Left lobe of liver (tissue), 2 donors: ENCODE results near the gene SLC8A3. TPM values are rescaled to one million over a fixed set of nuclear protein-coding genes. Genes with fewer than 3 reads are reported as not detected.

ENCODE experiments used
- ATAC-seq: fragments of 200-7000 bp; cut with Tn5 transposase; one replicate; pipeline ENCODE4 v1.9.1; 2020; ENCODE audit warnings: mild to moderate bottlenecking, moderate library complexity
- DNase-seq: peaks from one replicate; pipeline ENCODE4 v3.0.0-alpha.2; 2020; ENCODE audit warnings: low spot score
- total RNA-seq: library from RNA; stranded (reverse); gene quantifications from one replicate; pipeline ENCODE4 v1.2.1, GENCODE V29; 2021
- donor health status: DM: no; HTN: no; CAD: no; lungs with moderate emphysema.
- donor health status: DM: no; HTN: yes; CAD: no.

Gene SLC8A3
- total RNA-seq, 1 donor from 2014 or later, result 0.05 TPM

DNA sequence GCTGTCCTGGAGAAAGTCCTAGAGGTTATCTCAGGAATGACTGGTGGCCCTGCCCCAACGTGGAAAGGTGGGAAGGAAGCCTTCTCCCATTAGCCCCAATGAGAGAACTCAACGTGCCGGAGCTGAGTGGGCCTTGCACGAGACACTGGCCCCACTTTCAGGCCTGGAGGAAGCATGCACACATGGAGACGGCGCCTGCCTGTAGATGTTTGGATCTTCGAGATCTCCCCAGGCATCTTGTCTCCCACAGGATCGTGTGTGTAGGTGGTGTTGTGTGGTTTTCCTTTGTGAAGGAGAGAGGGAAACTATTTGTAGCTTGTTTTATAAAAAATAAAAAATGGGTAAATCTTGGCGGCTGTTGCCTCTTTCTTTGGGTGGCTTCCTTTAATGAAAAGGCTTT, 156.7 kb downstream of the SLC8A3 start:
- DNase-seq (no peak), ATAC-seq (no peak)

DNA sequence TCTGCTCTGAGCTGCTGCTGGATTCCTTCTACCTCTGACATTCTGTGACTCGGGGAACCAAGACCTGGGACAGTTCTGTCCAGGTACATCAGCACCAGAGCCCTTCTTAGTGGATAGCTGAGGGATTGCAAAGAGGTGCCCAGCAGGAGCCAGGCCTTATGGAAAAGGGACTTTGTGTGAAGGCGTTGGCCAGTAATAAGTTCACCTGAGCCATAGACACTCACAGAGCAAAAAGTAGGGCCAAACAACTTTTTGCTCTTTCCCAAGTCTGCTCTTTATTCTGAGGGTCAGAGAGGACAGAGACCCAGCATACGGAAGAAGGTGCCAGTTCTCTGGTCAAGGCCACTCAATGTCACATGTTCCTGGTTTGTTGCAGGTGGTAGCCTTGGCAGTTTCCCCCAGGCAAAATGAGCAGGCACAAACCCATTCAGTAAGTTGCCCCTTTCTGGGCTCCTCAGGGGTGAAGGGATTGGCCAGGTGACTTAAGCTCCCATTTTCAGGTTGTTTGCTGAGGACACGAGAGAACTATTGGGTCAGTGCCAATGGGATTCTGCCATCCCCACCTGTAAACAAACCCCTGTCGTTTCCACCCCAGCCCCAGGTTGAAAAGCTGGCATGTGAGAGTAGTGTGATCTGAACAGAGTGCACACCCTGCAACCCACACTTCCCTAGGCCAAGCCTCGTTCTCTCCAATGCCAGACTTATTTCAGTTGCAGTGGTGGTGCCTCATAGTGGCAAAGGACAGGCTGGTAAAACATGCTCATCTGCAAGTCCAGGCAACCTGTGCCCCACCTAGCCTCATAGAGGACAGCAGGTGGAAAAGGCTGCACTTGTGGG, 159.2 kb downstream of the SLC8A3 start:
- peak; percentile 57 for DNase-seq
- peak; percentile 65 for ATAC-seq

DNA sequence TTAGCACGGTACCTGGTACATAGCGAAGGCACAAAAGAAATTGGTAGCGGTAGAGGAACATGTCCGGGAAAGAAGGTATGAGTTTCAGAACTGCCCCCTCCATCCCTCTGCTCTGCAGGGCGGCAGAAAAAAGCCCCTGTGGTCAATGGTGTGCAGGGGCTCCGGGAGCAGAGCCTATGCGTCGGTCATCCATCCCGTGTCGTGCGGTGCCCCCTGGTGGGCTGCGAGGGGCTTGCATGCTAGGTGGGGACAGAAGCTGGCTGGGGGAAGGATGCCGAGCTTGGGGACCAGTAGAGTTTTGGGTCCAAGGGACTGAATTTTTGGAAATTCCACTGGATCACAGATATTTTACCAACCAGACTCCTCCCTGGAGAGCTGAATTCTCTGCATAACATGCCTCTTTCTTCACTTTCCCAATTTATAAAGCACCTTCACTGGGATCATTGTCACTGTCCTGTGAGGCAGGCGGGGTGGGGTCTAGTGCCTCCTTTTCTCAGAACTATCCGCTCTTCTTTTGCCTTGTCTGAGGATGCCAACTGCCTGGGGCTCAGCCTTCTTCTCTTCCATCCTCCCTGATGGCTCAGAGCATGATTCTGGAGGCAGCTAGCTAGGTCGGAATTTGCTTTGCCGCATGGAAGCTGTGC, 160.8 kb downstream of the SLC8A3 start:
- ATAC-seq (peak; percentile 77), DNase-seq (peak; percentile 73)

DNA sequence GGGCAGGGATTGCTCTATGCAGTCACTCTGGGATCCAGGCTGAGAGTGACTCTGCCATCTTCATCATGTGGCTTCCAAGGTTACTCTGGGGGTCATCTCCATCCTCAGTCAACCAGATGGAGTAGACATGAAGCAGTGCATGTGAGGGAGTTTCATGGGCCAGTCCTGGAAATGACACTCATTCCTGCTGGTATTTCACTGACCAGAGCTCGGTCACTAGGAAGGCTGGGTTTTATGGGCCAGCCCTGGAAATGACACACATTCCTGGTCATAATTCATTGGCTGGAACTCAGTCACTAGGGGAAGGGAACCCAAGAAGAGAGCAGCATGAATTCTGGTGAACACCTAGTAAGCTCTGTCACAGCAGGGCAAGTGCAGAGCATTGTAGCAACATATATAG, 164.9 kb downstream of the SLC8A3 start:
- ATAC-seq, result no peak

DNA sequence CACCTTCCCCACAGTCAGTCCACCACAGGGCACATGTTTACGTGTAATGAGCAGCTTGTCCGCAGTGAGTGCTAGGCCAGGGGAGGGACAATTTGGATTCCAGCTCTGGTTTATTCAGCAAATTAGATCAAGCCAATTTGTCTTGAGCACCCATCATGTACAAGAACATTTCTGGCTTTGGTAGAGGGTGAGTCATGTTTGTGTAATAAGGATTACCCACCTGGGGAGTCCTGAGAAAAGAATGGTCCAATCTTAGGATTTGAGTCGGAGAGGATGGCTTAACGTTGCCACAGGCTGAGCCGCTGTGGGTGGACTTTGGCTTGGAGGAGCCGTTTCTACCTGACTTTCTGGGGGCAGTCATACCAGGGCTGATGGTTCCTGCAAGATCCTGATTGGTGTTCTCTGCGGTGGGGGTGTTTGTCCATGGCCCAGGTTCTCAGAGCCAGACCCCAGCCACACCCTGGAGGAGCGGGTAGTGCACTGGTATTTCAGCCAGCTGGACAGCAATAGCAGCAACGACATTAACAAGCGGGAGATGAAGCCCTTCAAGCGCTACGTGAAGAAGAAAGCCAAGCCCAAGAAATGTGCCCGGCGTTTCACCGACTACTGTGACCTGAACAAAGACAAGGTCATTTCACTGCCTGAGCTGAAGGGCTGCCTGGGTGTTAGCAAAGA, 165.8 kb downstream of the SLC8A3 start:
- ATAC-seq, result no peak
- no peak for DNase-seq

More for the DNA sequence above, 164.9 kb downstream of the SLC8A3 start:
- no peak for DNase-seq

DNA sequence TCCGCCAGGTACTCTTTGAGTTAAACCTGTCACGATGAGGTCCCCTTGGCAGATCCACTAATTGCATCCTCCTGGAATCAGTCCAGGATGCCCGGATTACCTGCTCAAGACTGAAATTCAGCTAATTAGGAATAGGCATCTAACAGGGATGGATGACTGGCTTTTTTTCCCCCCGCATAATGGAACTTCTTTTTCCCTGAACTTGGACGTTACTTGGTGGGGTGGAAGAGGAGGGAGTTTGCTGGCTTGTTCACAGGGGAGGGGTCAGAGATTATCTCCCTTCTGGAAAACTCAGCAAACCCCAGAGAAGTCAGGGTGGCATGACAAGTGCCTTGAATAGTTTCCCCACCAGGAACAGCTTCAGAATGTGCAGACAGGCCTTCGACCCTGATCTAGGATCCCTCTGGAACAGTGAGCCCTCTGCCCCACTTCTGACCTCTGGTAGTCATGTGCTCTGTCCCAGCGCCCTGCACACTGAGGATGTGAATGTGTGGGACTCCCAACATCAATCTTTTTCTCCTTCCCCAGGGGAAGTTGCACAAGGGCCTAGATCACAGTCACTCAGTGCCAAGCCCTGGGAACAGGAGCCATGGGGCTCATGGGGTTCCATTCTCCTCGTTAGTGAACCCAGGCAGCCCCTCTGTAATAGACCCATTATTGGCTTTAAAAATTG, 167.1 kb downstream of the SLC8A3 start:
- DNase-seq, result no peak
- ATAC-seq, result no peak

DNA sequence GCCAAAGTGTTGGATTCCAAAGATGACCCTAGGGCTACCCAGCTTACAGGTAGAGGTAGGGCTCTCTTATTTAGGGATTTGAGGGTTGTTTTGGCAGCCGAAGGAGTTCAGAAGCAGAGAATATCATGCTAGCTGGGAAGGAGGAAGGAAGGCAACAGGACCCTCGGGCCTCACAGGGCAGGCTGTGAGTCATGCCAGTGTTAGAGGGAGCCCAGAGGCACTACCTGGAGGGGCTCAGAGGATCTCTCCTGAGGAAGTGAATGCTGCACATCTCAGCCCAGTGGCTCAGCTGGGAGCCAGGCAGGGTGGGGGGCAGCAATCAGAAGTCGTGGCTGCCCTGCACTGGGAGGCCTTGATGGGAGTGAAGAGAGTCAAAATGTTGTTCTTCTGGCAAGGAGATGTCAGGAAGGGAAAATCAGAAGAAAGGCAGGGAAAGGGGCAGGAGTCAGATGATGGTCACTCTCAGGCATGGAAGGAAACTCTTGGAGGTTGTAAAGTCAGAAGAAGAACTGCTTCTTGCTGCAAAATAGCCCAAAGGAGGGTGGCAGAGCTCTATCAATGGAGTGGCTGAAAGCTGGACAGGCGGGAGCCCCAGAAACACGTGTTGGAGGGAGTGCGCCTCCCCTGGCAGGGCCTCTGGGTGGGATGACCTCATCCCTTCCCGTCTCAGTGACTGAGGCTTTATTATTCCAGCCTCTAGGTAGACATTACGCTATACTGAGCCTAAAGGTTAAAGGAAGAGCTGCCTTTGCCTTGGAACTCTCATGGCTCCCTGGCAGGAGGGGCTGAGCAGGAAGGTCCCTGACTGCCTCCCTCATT, 168.2 kb downstream of the SLC8A3 start:
- DNase-seq (no peak), ATAC-seq (no peak)

DNA sequence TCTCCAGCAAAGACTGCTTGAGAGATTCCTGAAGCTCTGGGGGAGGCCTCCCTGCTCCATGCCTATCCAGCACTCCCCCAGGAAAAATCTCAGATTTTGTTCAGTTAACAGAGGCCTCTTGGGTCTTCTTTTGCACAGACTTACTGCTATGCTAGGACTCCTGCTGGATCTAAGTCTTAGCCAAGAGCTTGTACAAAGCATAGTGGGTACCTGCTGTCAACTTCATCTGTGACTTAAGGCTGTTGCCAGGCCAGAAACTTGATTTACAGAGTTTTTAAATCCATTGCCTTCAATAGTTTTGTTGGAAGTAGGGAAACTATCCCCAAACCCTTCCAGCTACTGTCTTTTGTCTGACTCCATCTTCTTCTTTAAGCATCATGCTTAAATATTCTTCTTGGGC, 169.1 kb downstream of the SLC8A3 start:
- ATAC-seq (no peak), DNase-seq (no peak)

DNA sequence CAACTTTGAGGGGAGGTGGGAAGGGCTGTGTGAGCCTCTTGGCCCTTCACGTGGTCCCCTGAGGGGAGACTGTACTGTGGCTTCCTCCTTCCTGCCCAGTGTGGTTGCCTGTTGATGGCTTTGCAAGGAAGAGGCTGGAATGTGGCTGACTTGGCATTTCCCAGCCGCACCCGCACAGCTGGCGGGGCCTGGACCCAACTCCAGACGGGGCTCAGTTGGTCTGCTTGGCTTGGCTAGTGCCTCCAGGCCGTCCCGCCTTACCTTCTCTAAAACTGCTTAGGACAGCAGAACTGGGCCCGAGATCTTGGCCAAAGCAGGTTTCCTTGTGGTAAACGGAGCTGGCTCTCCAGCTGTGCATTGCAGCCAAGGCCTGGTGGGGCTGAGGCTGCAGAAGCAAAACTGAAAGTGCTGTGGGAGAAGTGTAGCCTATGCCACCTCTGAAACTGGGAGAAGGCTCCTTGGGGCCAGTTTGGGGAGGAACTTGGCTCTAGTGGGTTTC, 170.0 kb downstream of the SLC8A3 start:
- DNase-seq, result peak; percentile 57
- peak; percentile 84 for ATAC-seq

DNA sequence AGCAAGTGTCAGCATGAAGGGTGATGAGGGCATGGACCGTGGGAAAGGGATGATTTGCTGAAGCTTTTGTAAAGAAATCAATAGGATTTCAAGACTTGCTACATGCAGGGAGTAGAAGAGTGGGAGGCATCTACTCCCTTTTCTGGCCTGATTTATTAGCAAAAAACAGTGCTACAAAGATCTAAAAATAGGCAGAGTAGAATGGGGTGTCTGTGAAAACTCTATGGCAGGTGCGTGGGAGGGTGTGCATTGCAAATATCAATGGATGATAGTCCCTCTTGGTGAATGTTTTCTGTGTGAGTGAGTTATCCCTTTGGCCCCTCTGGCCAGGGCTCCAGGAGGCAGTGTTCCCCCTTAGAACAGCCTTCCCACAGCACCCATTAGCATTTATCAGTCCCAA, 170.5 kb downstream of the SLC8A3 start:
- DNase-seq, result no peak
- ATAC-seq, result no peak

DNA sequence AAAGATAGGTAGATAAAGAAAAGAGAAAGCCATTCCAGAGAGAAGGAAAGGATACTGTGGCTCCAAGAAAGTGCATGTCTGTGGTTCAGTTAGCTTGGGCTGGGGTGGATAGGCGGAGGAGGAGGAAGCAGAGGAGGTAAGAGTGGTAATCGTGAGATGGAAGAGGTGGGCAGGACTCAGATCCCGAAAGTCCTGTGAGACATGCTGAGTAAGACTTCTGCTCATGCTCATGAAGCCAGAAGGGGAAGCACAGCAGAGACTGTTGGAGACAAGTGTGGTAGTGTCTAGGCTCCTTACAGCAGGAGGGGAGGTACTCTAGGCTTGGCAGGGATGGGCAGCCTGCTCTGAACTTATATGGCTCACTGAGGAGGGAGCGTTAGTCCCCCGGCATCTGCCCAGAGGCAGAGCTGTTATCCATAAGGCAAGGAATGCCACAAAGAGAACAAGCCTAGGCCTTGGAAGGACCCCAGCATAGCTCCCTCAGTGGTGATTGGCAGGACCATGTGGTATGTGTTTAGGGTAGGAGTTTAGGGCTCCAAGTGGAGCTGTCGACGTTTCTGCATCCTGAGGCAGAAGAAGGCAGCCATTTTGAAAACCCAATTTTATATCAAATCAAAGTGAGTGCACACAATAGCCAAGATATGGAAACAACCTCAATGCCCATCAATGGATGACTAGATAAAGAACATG, 174.2 kb downstream of the SLC8A3 start:
- DNase-seq, result no peak
- no peak for ATAC-seq

DNA sequence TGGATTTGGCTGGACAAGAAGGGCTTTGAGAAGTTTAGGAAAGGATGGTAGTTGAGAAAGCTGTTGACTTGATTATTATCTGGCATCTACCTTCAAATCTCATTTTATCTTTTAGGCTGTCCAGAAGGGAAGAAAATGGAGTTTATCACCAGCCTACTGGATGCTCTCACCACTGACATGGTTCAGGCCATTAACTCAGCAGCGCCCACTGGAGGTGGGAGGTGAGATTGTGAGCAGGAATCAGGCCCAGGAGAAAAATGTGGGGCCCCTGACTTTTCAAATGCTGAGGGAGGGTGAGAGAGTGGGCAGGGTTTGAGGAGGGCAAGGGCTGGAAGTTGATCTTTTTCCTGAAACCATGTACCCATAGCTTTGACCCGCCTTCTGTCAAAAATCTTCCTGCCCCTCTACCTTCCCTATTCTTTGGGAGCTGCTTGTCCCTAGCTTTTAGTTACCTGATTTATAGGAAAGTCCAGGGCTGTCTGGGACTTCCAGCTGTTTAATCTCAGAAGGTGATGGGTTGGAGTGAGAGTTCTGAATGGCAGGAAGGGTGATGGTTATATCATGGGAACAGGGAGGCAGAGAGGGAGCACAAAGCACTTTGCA, 175.4 kb downstream of the SLC8A3 start:
- DNase-seq (no peak), ATAC-seq (peak; percentile 81)

DNA sequence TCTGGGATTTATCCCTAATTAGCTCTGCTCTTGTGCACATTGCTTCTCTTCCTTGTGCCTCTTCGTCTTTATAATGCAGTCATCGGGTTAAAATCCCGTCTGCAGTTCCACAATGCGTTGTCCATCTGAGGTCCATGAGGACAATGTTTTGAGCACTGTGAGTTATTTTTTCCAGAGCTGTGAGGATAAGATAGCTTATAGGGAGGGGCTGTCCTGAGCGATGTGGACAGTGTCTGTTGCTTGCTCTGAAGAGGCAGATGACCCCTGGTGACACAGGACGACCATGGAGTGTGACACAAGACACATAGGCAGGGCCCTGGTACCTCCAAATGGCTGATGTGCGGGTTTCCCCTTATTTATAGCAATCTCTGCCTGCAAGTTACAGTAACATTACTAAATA, 177.0 kb downstream of the SLC8A3 start:
- ATAC-seq (no peak), DNase-seq (no peak)

DNA sequence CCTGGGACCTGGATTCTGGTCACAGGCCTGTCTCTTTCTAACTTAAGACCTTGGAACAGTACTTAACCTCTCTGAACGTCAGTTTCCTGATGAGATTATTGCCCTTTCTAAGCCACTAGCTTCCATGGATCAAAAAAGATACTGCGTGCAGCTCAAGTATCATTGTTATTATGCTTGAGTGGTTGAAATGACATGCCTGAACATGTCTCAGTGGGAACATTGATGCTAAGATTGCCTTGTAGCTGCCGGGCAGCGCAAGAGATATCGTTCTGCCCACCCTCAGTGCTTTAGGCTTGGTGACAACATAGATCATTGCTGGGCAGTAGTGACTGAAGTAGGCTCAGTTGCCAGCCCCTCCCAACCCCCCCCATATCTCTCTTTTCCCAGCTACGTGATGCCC, 177.7 kb downstream of the SLC8A3 start:
- DNase-seq (no peak), ATAC-seq (no peak)

DNA sequence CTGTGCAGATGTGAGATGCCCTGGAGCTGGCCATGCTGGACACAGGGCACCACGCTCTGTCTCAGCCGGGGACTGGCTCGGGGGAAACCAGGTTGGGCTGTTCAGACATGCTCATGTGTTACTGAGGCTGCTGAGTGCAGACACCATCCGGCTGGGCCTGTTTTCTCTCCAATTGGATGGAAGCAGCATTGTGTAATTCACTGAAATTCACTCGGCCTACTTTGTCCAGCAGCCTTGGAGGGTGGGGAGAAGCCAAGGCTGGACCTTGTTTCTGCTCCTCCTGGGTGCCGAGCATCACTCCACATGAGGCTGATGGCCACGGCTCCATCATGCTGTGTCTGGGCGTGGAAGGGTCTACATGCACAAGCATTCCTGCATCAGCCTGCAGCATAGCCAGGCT, 178.8 kb downstream of the SLC8A3 start:
- ATAC-seq, result no peak
- DNase-seq, result no peak

DNA sequence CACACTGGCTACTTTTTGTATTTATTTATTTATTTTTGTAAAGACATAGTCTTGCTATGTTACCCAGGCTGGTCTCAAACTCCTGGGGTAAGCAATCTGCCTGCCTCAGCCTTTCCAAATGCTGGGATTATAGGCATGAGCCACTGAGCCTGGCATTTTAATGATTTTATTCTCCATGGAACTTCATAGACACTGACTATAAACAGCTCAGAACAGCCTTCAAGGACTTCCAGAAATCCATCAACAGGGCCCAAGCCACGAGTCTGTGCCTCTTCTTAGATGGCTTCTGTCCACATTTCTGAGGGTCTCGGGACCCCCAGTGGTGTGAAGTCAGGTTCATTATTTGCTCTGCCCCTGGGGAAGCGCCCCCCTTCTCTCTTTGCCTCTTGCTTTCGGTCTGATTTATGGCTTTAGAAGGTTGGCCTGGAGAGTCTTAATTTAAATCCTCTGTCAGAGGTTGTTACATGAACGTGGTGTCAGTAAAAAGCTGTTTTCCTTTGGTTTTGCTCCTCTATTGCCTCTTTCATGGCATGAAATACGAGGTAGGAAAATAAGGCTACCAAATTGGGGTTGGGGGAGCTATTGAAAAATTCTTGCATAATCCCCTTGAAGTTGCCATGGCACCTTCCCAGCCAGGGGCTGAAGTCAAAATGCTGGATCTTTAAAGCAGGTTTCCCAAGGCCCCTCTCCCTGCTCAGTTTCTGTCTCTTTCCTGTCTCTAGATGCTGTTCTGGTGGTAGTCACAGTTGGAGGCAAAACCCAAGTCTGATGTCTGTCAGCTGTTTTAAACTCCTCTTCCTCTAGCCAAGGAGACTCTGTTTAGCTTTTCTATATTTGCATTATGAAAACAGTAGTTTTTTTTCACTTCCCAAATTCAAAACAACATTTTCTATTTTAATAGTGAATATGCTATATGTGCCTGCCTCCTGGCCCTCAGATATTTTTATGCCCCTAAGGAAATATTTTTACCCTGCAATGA, 180.2 kb downstream of the SLC8A3 start:
- no peak for DNase-seq
- no peak for ATAC-seq

DNA sequence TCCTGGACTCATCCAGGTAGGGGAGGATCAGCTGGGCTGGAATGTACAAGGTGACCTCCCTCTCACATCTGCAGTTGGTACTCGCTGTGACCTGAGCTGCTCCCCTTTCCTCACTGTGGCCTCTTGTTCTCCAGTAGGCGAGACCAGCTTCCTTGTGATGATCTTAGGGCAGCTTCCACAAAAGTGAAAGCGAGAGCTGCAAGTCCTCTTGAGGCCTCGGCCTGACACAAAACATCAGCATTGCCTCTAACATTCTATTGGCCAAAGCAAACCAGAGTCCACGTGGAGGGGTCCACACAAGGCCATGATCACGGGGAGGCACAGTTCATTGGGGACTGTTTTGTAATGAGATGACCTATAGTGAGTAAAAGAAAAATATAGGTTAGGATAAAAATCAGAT, 182.1 kb downstream of the SLC8A3 start:
- no peak for DNase-seq
- no peak for ATAC-seq

DNA sequence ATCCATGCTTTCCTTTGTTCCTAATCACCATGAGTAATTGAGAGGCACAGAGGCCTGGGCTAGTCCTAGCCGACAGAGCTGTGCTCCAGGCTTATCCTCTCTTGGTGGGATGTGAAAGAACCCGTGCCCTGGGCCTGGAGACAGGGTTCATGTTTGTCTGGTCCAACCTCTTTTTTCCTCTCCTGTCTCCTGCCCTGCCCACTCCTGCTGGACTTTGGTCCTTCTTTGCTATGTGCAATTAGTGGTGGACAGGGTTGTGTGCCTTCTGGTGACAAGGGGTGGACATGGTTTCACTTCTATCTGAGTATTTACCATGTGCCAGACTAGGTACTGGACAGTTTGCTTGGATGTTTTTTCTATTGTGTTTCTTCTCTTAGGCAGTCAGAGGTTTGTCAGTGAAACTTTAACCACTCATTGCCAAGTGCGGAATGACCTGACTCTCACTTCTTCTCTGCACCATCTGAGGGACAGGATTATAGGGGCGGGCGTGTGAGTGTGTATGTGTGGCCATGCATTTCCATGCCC, 183.4 kb downstream of the SLC8A3 start:
- ATAC-seq (peak; percentile 93), DNase-seq (peak; percentile 88)
